Naive thymus-derived CD8-positive, alpha-beta T cell (primary cell): ENCODE measurements around the gene CABP1. TPM values are rescaled to one million over a fixed set of nuclear protein-coding genes. Genes with fewer than 3 reads are reported as not detected.
A peak's percentile ranks its signal among the peaks of the same experiment; 100 is the strongest.
"Not testable (repeated sequence)": the region's sequence is repeated elsewhere in the genome, so short reads cannot be mapped to it uniquely, and the experiment has no call there.

Experiments
- ATAC-seq, 2 donors: fragments of 150-1000 bp; cut with Tn5 transposase in 1 of 2; sonication (Bioruptor Pico), chemical (Tn5 transposase) in 1 of 2; 1 replicate in 1 of 2; 2 replicates in 1 of 2; pipeline ENCODE4 v1.10.0; 2021; ENCODE audit warnings: mild to moderate bottlenecking in 2 of 2, moderate library complexity in 2 of 2
- POLR2A ChIA-PET: fragments of 350-600 bp; sonication (Branson Sonifier 250); formaldehyde crosslinking; loops from one replicate; lab custom pipeline; 2021; ENCODE audit warnings: antibody characterized with exemption; lab: Charles Lee
- DNase-seq, 10 donors: peaks; one replicate each; pipeline versions ENCODE4 v3.0.0 to v3.0.0-alpha.2; 2020 to 2022
- H3K27ac Mint-ChIP-seq, 10 donors: one replicate each; pipeline ENCODE4 v1.8.0; 2020 to 2022; ENCODE audit warnings: mild to moderate bottlenecking in 10 of 10, mixed read lengths in 10 of 10, moderate library complexity in 4 of 10, inconsistent platforms in 1 of 10
- H3K27me3 Mint-ChIP-seq, 5 donors: one replicate each; pipeline ENCODE4 v1.8.0; 2021 to 2022; ENCODE audit warnings: mixed read lengths in 5 of 5
- H3K36me3 Mint-ChIP-seq, 3 donors: one replicate each; pipeline ENCODE4 v1.8.0; 2020 to 2022; ENCODE audit warnings: mixed read lengths in 3 of 3, mild to moderate bottlenecking in 2 of 3, inconsistent platforms in 1 of 3
- H3K4me1 Mint-ChIP-seq, 4 donors: one replicate each; pipeline ENCODE4 v1.8.0; 2021 to 2022; ENCODE audit warnings: mixed read lengths in 4 of 4
- H3K4me3 Mint-ChIP-seq, 10 donors: one replicate each; pipeline ENCODE4 v1.8.0; 2020 to 2022; ENCODE audit warnings: mild to moderate bottlenecking in 10 of 10, mixed read lengths in 10 of 10, moderate library complexity in 6 of 10, inconsistent platforms in 1 of 10
- H3K9me3 Mint-ChIP-seq, 9 donors: one replicate each; pipeline ENCODE4 v1.8.0; 2020 to 2022; ENCODE audit warnings: mixed read lengths in 9 of 9, mild to moderate bottlenecking in 3 of 9, inconsistent platforms in 1 of 9, moderate library complexity in 1 of 9
- polyA plus RNA-seq, 3 donors: library from polyadenylated mRNA; unstranded; fragments of 300-500 nt; fragmentation: Illumina TruSeq; gene quantifications; one replicate each; pipeline ENCODE4 v1.2.3, GENCODE V29; 2021
- total RNA-seq, 8 experiments: library from RNA in 2 of 8; stranded (reverse) in 2 of 8; gene quantifications; one replicate each; pipeline ENCODE4 v1.2.3 and lab custom pipeline; 2021 to 2026

Gene CABP1
- total and polyA plus RNA-seq, 5 experiments from 2014 or later, result 0.34 TPM; not detected in 4

DNA sequence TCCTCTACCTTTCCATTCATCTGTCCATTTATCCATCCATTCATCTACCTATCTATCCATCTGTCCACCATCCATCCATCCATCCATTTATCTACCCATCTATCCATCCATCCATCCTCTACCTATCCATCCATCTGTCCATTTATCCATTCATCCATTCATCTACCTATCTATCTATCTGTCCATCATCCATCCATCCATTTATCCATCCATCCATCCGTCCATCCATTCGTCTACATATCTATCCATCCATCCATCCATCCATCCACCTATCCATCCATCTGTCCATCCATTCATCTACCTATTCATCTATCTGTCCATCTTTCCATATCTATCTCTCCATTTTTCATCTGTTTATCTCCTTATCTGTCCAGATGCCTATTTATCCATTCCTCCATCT lies 21.0 kb downstream of the CABP1 start:
- DNase-seq (no peak), ATAC-seq (no peak)
- peaks cover 0 to 7% (median 1%) of the 10 kb centered on the region in 4 donors for H3K4me1 Mint-ChIP-seq
- no peak overlapping the region for H3K27ac Mint-ChIP-seq
- H3K36me3 Mint-ChIP-seq, result no peaks in the 10 kb centered on the region
- POLR2A ChIA-PET, result no interaction called here
- H3K4me3 Mint-ChIP-seq, result no peak overlapping the region
- peaks cover 0 to 3% (median 0%) of the 10 kb centered on the region in 5 donors for H3K27me3 Mint-ChIP-seq
- H3K9me3 Mint-ChIP-seq, result no peaks in the 10 kb centered on the region

DNA sequence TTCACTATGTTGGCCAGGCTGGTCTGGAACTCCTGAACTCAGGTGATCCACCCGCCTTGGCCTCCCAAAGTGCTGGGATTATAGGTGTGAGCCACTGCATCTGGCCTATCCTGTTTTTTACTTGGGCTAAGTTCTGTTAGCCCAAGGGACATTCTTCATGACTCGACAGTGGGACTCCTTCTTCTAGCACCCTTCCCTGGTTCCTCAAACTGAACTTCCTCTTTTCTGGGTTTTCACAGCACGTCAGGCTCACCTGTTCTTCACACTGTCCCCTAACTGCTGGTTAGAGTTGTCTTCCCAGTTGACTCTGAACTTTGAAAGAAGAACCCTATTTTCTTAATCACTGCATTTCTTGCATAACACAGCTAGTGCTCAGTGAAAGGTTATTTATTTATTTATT lies 22.5 kb downstream of the CABP1 start:
- Mint-ChIP-seq H3K36me3 (no peaks in the 10 kb centered on the region), H3K9me3 (no peaks in the 10 kb centered on the region), H3K27me3 (peaks cover 0 to 3% (median 0%) of the 10 kb centered on the region in 5 donors), H3K4me3 (no peak overlapping the region), H3K27ac (peak overlapping the region in 1 of 10 donors; percentile 43), H3K4me1 (peaks cover 0 to 7% (median 1%) of the 10 kb centered on the region in 4 donors)
- POLR2A ChIA-PET, result no interaction called here
- DNase-seq, result no peak
- no peak for ATAC-seq

DNA sequence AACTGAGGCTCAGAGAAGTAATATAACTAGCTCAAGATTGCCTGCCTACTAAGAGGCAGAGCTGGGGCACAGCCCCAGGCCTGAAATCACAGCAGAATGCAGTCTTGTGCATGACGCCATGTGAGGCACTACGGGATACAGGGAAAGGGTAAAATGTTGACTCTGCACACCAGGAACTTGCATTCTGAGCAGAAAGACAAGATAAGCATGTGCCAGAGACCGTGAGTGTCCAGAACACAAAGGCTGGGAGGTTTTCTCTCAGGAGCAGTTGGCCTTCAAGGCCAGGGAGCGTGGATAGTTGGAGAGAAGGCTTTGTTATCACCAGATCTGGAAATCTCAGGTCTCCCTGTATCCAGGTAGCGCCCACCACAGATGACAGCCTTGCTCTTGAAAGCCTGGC lies 23.3 kb downstream of the CABP1 start:
- H3K4me1 Mint-ChIP-seq, result peaks cover 0 to 7% (median 1%) of the 10 kb centered on the region in 4 donors
- H3K36me3 Mint-ChIP-seq, result no peaks in the 10 kb centered on the region
- H3K27ac Mint-ChIP-seq, result no peak overlapping the region
- no peak overlapping the region for H3K4me3 Mint-ChIP-seq
- no peak for DNase-seq
- H3K9me3 Mint-ChIP-seq, result no peaks in the 10 kb centered on the region
- ATAC-seq, result no peak
- peaks cover 0 to 3% (median 0%) of the 10 kb centered on the region in 5 donors for H3K27me3 Mint-ChIP-seq
- POLR2A ChIA-PET, result no interaction called here

DNA sequence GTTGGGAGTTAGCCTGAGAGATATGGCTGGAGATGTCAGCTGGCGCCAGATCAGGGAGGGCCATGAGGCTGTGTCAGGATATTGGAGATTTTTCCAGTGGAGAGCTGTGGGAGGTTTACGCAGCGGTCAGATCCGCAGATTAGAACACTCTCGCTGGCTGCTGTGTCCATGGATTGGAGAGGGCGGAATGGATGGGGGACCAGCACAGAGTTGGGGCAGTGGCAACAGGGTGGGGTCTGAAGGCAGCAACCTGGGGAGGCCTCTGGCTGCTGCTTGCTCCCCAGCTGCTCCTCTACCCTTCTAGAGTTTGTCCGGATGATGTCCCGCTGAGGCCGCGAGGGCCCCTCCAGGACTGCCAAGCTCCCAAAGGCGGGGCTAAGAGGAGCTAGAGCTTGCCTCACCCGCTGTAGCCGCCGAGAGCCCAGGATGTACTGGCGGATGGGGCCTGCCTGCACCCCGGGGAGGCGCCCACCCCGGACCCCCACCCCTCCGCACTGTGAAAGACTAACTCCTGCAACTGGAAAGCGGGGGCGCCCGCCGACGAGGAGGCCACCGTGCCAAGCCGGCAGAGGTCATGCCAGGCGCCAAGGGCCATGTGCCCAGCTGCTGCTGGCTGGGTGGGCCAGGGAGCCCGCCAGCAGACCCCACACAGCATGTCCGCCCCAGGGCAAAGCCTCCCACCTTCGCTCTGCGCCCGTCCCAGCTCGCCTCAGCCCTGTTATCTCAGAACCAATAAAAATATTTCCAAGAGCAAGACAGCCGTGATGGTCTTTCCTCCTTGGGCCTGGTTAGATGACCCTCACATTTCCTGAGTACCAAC lies 26.4 kb downstream of the CABP1 start:
- peaks cover 0 to 18% (median 0%) of the 10 kb centered on the region in 4 donors for H3K4me1 Mint-ChIP-seq
- DNase-seq (no peak), ATAC-seq (no peak)
- POLR2A ChIA-PET, result interaction anchor here (0.7 kb wide), 1 partner anchor 19 kb away, joined by 6 read pairs; no protein-coding TSS in a partner anchor
- no peaks in the 10 kb centered on the region for H3K36me3 Mint-ChIP-seq
- H3K27ac Mint-ChIP-seq, result peak overlapping the region in 2 of 10 donors; percentile 26 to 55
- no peaks in the 10 kb centered on the region for H3K9me3 Mint-ChIP-seq
- H3K27me3 Mint-ChIP-seq, result peaks cover 0 to 1% (median 0%) of the 10 kb centered on the region in 5 donors
- H3K4me3 Mint-ChIP-seq, result no peak overlapping the region

DNA sequence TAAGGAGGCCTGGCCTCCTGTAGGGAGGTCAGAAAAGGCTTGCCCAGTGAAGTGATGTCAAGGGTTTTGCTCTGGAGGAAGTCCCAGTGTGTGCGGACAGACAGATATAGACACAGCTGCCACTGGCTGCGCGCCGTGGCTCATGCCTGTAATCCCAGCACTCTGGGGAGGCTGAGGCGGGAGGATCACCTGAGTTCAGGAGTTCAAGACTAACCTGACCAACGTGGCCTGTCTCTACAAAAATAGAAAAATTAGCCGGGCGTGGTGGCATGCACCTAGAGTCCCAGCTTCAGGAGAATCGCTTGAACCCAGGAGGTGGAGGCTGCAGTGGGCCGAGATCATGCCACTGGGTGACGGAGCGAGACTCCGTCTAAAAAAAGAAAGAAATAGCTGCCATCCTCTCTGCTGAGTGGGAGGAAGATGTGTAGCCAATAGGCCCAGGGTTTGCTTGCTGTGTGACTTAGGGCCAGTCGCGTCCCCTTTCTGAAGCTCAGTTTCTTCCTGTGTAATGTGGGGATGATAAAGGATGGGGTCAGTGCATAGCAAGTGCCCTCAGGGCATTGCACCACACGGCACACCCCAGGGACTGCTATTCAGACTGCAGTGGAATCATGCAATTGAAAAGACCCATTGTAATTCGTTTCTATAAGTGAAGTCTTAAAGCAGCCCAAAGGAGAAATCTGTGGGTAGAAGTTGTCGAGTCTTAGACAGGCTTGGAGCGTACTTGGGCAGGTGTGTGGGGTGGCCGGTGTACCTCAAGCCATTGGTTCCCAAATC lies 27.9 kb downstream of the CABP1 start:
- Mint-ChIP-seq H3K27me3 (peaks cover 0 to 1% (median 0%) of the 10 kb centered on the region in 5 donors), H3K4me1 (peaks cover 0 to 14% (median 0%) of the 10 kb centered on the region in 4 donors), H3K4me3 (no peak overlapping the region), H3K9me3 (no peaks in the 10 kb centered on the region), H3K36me3 (no peaks in the 10 kb centered on the region), H3K27ac (peak overlapping the region in 1 of 10 donors; percentile 63)
- POLR2A ChIA-PET, result no interaction called here
- DNase-seq (no peak), ATAC-seq (no peak)

DNA sequence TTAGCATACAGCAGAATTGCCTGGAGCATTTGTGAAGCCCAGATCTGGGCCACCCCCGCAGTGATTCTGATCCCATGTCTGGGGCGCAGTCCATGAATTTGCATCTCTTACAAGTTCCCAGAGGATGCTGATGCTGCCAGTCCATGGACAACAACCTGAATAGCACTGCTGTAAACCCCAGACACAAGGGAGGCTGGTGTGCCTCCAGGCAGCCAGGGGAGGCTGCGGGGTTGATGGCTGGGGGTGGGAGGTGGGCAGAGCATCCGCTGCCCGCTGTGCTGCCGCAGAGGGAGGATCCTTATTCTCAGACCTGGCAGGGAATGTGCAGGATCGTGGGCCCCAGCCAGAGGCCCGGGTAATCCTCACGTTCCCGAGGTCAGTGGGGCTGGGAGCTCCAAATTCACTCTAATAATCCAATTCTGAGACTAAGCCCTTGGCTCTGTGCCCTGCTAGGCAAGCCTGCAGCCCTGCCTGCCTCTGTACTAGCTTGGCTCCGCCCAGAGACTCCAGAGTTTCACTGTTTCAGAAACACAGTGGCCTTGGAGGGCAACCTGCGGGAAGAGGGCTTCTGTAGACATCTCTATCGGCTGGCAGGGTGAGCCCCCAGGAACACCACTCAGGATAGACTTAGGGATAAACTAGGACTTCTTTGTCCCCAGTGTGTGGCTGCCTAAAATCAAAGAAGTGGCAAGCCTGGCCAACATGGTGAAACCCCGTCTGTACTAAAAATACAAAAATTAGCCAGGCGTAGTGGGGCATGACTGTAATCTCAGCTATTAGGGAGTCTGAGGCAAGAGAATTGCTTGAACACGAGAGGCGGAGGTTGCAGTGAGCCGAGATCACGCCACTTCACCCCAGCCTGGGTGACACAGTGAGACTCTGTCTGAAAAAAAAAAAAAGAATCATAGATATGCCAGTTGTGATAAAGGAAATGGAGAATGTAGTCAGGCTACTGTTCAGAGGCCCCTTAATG lies 28.7 kb downstream of the CABP1 start:
- no peaks in the 10 kb centered on the region for H3K36me3 Mint-ChIP-seq
- ATAC-seq (no peak), DNase-seq (no peak)
- POLR2A ChIA-PET, result no interaction called here
- peaks cover 0 to 1% (median 0%) of the 10 kb centered on the region in 5 donors for H3K27me3 Mint-ChIP-seq
- peak overlapping the region in 1 of 10 donors; percentile 52 for H3K4me3 Mint-ChIP-seq
- H3K27ac Mint-ChIP-seq, result peak overlapping the region in 1 of 10 donors; percentile 63
- peaks cover 0 to 17% (median 0%) of the 10 kb centered on the region in 4 donors for H3K4me1 Mint-ChIP-seq
- no peaks in the 10 kb centered on the region for H3K9me3 Mint-ChIP-seq

DNA sequence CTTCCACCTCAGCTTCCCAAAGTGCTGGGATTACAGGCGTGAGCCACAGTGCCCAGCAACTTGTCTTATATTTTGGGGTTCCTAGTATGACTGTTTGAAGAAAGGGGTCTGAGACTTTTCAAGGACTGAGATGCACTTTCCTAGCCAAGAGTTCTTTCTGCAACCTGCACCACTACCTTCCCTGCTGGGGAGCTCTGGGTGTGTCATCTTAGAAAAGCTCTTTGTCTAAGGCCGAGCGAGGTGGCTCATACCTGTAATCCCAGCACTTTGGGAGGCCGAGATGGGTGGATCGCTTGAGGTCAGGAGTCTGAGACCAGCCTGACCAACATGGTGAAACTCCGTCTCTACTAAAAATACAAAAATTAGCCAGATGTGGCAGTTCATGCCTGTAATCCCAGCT lies 29.8 kb downstream of the CABP1 start:
- H3K9me3 Mint-ChIP-seq, POLR2A ChIA-PET, DNase-seq, H3K4me3 Mint-ChIP-seq, H3K27me3 Mint-ChIP-seq, H3K36me3 Mint-ChIP-seq, ATAC-seq, H3K27ac Mint-ChIP-seq: not testable (repeated sequence)
- peaks cover 0 to 21% (median 0%) of the 10 kb centered on the region in 4 donors for H3K4me1 Mint-ChIP-seq

DNA sequence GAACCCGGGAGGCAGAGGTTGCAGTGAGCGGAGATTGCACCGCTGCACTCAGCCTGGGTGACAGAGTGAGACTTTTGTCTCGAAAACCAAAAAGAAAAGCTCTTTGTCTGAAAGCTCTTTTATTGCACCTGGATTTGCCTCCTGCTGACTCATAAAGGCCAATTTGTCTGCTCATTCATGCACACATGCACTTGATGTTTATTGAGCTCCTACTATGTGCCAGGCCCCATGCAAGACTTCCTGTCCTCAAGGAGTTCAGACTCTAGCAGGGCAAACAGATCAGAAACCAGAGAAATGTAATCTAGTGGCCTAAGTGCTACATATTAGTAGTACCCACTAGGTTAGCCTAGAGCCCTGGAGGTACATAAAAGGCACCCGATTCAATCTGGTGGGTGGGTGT lies 30.2 kb downstream of the CABP1 start:
- DNase-seq, result no peak
- peaks cover 0 to 7% (median 0%) of the 10 kb centered on the region in 5 donors for H3K27me3 Mint-ChIP-seq
- no peaks in the 10 kb centered on the region for H3K36me3 Mint-ChIP-seq
- peak overlapping the region in 1 of 10 donors; percentile 77 for H3K27ac Mint-ChIP-seq
- no peak for ATAC-seq
- no peak overlapping the region for H3K4me3 Mint-ChIP-seq
- H3K9me3 Mint-ChIP-seq, result no peaks in the 10 kb centered on the region
- POLR2A ChIA-PET, result no interaction called here
- H3K4me1 Mint-ChIP-seq, result peaks cover 0 to 19% (median 0%) of the 10 kb centered on the region in 4 donors

DNA sequence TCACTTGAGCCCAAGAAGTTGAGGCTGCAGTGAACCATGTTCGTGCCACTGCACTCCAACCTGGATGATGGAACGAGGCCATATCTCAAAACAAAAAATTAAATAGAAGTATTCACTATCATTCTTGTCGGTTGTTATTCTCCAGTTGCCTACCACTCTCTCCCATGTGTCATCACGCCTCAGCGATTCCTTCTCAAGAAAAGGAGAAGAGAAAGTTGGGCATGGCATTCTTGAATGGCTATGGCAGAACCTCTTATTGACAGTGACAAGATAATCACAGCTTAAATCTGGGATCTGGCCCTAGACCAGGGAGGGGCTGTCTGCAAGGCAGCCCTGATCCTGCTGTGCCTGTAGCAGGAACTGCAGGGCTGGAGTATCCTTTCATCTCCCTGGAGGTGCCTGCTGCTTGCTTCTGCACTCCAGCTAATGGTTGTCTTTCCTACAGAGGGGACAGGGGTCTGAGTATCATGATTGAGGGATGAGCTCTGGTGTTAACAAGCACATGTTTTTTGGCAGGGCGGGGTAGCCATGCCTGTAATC lies 33.7 kb downstream of the CABP1 start:
- H3K36me3 Mint-ChIP-seq, result no peaks in the 10 kb centered on the region
- no peak for ATAC-seq
- POLR2A ChIA-PET, result no interaction called here

DNA sequence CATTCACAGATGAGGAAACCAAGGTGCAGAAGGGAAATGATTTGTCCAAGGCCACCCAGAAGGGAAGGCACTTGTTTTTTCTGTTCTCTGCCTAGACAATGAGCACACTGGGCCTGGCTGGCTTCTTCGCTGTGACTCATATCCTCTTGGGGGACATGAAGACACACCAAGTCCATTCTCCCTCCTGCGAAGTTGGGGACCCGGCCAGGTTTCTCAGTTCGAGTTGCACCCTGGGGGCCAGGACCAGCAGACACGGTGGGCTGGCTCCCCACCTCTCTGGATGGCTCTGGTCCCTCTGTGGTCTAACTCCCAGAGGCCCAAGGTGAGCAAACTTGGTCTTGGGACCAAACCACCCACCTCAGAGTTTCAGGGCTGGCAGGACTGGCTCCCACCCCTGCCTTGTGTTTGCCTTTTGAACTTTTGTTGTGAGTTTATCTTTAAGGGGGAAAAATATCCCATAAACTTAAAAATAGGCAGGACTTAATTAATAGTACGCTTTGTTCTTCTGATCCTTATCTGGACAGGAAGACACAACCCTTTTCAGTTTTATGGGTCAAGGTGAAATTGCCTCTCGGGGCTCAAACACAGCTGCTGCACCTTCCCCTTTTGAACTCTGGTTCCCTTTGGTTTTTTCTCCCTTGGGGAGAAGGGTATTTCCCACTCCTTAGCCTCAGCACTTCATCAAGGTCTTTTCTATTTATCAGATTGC lies 37.5 kb downstream of the CABP1 start:
- H3K36me3 Mint-ChIP-seq, result no peaks in the 10 kb centered on the region
- no peak overlapping the region for H3K4me3 Mint-ChIP-seq
- H3K27ac Mint-ChIP-seq, result no peak overlapping the region
- POLR2A ChIA-PET, result no interaction called here
- H3K27me3 Mint-ChIP-seq, result peaks cover 0 to 7% (median 0%) of the 10 kb centered on the region in 5 donors
- H3K9me3 Mint-ChIP-seq, result no peaks in the 10 kb centered on the region
- H3K4me1 Mint-ChIP-seq, result peaks cover 0 to 26% (median 2%) of the 10 kb centered on the region in 4 donors
- DNase-seq (no peak), ATAC-seq (no peak)

More for the DNA sequence above, 33.7 kb downstream of the CABP1 start:
- peaks cover 0 to 7% (median 0%) of the 10 kb centered on the region in 5 donors for H3K27me3 Mint-ChIP-seq
- no peak overlapping the region for H3K4me3 Mint-ChIP-seq
- no peaks in the 10 kb centered on the region for H3K9me3 Mint-ChIP-seq
- peak overlapping the region in 2 of 10 donors; percentile 22 to 36 for H3K27ac Mint-ChIP-seq
- H3K4me1 Mint-ChIP-seq, result peaks cover 0 to 33% (median 2%) of the 10 kb centered on the region in 4 donors
- no peak for DNase-seq

DNA sequence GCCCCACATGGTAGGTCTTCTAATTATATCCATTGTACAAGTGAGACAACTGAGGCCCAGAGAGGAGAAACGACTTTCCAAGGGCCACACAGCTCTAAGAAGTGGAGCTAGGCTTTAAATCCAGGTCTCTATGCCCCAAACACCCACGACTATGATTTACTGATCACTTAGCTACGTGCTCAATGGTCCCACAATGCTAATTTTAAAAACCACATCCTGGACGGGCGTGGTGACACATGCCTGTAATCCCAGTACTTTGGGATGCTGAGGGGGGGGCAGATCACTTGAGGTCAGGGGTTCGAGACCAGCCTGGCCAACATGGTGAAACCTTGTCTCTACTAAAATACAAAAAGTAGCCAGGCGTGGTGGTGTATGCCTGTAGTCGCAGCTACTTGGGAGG lies 38.1 kb downstream of the CABP1 start:
- H3K4me1 Mint-ChIP-seq, result peaks cover 0 to 25% (median 2%) of the 10 kb centered on the region in 4 donors
- POLR2A ChIA-PET, result no interaction called here
- no peak overlapping the region for H3K4me3 Mint-ChIP-seq
- H3K9me3 Mint-ChIP-seq, result no peaks in the 10 kb centered on the region
- no peaks in the 10 kb centered on the region for H3K36me3 Mint-ChIP-seq
- no peak for DNase-seq
- no peak overlapping the region for H3K27ac Mint-ChIP-seq
- ATAC-seq, result no peak
- peaks cover 0 to 7% (median 0%) of the 10 kb centered on the region in 5 donors for H3K27me3 Mint-ChIP-seq
